Measurements from ENCODE around the gene EFNB3.

- no peak for TF ChIP-seq CTCF (IDR thresholded peaks at IDR 0.05)
- TF ChIP-seq EZH2 (IDR thresholded peaks at IDR 0.05) = no peak
Measured at GRCh38 chr17:7712111-7712771, 7.2 kb downstream of the EFNB3 start.

Data from neural progenitor cell (in vitro differentiated cells).